Measurements from ENCODE around the gene CLDN19. TPM values are rescaled to one million over a fixed set of nuclear protein-coding genes. Genes with fewer than 3 reads are reported as not detected.
"Not testable (repeated sequence)": the region's sequence is repeated elsewhere in the genome, so short reads cannot be mapped to it uniquely, and the experiment has no call there.

The CLDN19 gene
- total and polyA plus RNA-seq, 10 donors: 0.26 to 0.28 TPM; not detected in 8

DNA sequence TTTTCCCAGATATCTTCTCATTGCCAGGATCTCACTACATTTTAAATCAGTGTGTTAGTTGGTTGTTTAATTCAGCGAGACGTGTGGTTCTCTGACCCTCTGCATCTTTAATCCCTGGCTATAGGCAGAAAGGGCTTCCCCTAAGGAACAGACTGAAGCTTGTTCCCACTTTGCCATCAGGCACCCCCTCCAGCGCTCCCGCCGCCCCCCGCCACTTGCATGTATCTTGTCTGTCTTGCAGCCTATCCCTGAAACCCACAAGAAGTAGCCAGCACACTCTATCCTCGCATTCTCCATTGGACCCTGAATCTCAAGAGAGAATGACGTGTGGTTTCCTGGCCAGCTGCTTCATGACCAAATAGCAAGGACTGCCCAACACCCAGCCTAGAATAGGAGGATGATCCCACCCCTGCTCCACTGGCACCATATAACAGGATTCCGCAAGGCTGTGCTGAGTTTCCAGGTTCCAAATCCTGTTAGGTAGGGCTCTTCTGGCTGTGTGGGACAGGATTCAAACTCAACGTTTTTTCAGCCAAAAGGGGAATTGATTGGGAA, 7.8 kb downstream of the CLDN19 start:
- Histone ChIP-seq H3K4me1 (peaks cover 0 to 11% (median 6%) of the 10 kb centered on the region in 6 donors), H3K4me3 (no peak overlapping the region), H3K36me3 (no peaks in the 10 kb centered on the region), H3K9me3 (no peaks in the 10 kb centered on the region), H3K27me3 (replicated peaks in 1 of 7) (no peaks in the 10 kb centered on the region), H3K27ac (no peak overlapping the region)
- 79 to 88% (median 83%) methylated on average over 10 of the region's 10 CpGs for WGBS, 5 donors
- intact Hi-C loops (cut with DNase I; ENCODE audit: low total_unique reads): no loop called here
- no peak for DNase-seq
- TF ChIP-seq, protein P1, sequence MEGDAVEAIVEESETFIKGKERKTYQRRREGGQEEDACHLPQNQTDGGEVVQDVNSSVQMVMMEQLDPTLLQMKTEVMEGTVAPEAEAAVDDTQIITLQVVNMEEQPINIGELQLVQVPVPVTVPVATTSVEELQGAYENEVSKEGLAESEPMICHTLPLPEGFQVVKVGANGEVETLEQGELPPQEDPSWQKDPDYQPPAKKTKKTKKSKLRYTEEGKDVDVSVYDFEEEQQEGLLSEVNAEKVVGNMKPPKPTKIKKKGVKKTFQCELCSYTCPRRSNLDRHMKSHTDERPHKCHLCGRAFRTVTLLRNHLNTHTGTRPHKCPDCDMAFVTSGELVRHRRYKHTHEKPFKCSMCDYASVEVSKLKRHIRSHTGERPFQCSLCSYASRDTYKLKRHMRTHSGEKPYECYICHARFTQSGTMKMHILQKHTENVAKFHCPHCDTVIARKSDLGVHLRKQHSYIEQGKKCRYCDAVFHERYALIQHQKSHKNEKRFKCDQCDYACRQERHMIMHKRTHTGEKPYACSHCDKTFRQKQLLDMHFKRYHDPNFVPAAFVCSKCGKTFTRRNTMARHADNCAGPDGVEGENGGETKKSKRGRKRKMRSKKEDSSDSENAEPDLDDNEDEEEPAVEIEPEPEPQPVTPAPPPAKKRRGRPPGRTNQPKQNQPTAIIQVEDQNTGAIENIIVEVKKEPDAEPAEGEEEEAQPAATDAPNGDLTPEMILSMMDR (IDR thresholded peaks at IDR 0.05 in 8 of 11, conservative IDR thresholded peaks at IDR 0.05 in 3 of 11): no peak
- TF ChIP-seq POLR2AphosphoS5 (IDR thresholded peaks at IDR 0.05) (no peak), POLR2A (IDR thresholded peaks at IDR 0.05) (no peak)

DNA sequence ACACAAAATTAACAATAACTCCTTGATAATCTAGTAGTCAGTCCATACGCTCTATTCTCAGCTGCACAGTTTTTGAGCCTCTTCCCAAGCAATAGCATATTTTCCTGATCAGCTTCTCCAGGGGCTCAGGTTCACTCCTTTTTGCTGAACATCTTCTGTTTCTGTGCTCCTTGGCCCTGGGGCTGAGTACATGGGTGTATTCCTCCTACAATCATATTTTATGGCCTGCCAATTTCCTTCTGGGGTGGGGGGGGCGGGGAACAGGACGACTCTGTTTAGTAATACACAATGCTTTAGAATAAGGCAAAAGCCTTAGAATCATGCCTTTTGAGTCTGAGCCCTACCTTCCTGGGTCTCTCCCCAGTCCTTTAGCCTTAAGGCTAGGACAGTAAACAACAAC, 8.5 kb downstream of the CLDN19 start:
- no peaks in the 10 kb centered on the region for H3K36me3 ChIP-seq
- H3K27ac ChIP-seq: no peak overlapping the region
- intact Hi-C loops (cut with DNase I; ENCODE audit: low total_unique reads): no loop called here
- H3K9me3 ChIP-seq: no peaks in the 10 kb centered on the region
- WGBS, 5 donors: 81 to 94% (median 88%) methylated on average over 3 of the region's 3 CpGs
- H3K27me3 ChIP-seq (replicated peaks in 1 of 7): no peaks in the 10 kb centered on the region
- no peak overlapping the region for H3K4me3 ChIP-seq
- TF ChIP-seq, protein P1 (IDR thresholded peaks at IDR 0.05 in 8 of 11, conservative IDR thresholded peaks at IDR 0.05 in 3 of 11): no peak
- TF ChIP-seq POLR2A (IDR thresholded peaks at IDR 0.05): no peak
- no peak for TF ChIP-seq POLR2AphosphoS5 (IDR thresholded peaks at IDR 0.05)
- H3K4me1 ChIP-seq: peaks cover 0 to 6% (median 2%) of the 10 kb centered on the region in 6 donors
- no peak for DNase-seq

DNA sequence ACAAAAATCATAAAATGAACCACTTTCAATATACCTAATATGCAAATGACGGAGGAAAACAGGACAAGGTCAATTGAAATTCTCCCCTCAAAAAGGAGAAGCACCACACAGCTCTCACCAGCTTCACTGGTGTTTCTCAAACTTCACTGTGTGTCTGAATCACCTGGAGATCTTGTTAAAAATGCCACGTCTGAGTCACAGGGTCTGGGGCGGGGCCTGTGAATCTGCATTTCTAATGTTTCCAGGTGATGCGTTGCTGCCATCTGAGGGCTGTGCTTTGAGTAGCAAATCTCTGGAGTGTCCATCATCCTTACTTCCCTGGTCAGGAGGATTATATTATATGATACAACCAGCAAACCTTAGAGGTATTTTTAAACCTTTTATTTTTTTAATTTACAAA, 9.0 kb downstream of the CLDN19 start:
- TF ChIP-seq POLR2AphosphoS5 (IDR thresholded peaks at IDR 0.05) (no peak), POLR2A (IDR thresholded peaks at IDR 0.05) (no peak)
- TF ChIP-seq, protein P1 (IDR thresholded peaks at IDR 0.05 in 8 of 11, conservative IDR thresholded peaks at IDR 0.05 in 3 of 11): no peak
- WGBS, 5 donors: 46 to 75% (median 68%) methylated on average over 4 of the region's 4 CpGs

DNA sequence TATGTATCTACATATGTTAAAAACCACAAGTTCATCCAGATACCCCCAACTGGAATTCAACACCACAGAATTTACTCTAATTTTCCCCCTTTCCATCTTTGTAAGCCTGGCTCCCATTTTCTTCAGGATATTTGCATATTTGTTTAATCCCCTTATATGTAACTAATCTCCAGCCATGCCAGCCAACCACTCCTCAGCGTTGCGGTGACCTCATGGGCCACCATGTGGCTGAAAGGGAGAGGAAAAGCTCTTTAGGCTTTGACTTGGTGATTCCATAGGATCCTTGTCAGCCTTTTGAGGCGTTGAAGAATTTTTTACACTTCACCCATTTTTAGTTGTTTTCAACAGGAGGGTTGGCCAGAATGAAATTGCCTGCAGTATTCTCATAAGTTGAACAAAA, 10.0 kb downstream of the CLDN19 start:
- H3K36me3 ChIP-seq: no peaks in the 10 kb centered on the region
- H3K4me3 ChIP-seq: no peak overlapping the region
- TF ChIP-seq, protein P1 (IDR thresholded peaks at IDR 0.05 in 8 of 11, conservative IDR thresholded peaks at IDR 0.05 in 3 of 11): no peak
- no peak for TF ChIP-seq POLR2AphosphoS5 (IDR thresholded peaks at IDR 0.05)
- TF ChIP-seq POLR2A (IDR thresholded peaks at IDR 0.05): no peak
- no peak overlapping the region for H3K27ac ChIP-seq
- H3K27me3 ChIP-seq (replicated peaks in 1 of 7): no peaks in the 10 kb centered on the region
- whole genome bisulfite sequencing, 5 donors: 88 to 91% (median 90%) methylated on average over 3 of the region's 3 CpGs
- intact Hi-C loops (cut with DNase I; ENCODE audit: low total_unique reads): no loop called here
- no peaks in the 10 kb centered on the region for H3K9me3 ChIP-seq
- no peaks in the 10 kb centered on the region for H3K4me1 ChIP-seq
- DNase-seq: no peak

More for the DNA sequence above, 9.0 kb downstream of the CLDN19 start:
- Histone ChIP-seq H3K4me1 (peaks cover 0 to 1% (median 0%) of the 10 kb centered on the region in 6 donors), H3K9me3 (no peaks in the 10 kb centered on the region), H3K4me3 (no peak overlapping the region), H3K36me3 (no peaks in the 10 kb centered on the region), H3K27me3 (replicated peaks in 1 of 7) (no peaks in the 10 kb centered on the region), H3K27ac (no peak overlapping the region)
- intact Hi-C loops (cut with DNase I; ENCODE audit: low total_unique reads): no loop called here
- no peak for DNase-seq

DNA sequence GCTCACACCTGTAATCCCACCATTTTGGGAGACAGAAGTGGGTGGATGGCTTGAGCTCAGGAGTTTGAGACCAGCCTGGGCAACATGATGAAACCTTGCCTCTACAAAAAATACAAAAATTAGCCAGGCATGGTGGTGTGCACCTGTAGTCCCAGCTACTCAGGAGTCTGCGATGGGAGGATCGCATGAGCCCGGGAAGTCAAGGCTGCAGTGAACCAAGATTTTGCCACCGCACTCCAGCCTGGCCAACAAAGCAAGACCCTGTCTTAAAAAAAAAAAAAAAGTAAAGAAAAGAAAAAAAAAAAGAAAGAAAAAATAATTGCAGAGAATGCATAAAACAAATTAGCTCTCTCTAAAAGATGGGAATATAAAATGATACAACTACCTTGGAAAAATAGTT, 14.2 kb downstream of the CLDN19 start:
- DNase-seq; H3K27ac ChIP-seq; H3K4me3 ChIP-seq; intact Hi-C loops (cut with DNase I; ENCODE audit: low total_unique reads); H3K4me1 ChIP-seq; H3K36me3 ChIP-seq; H3K9me3 ChIP-seq; H3K27me3 ChIP-seq (replicated peaks in 1 of 7): not testable (repeated sequence)
- 92 to 99% (median 98%) methylated on average over 4 of the region's 4 CpGs for WGBS, 5 donors
